HepG2 (cell line): ENCODE measurements around the gene ALKBH2. TPM values are rescaled to one million over a fixed set of nuclear protein-coding genes. Genes with fewer than 3 reads are reported as not detected.

Experiments used
- ARID2 ChIP-seq: sonication (generic); formaldehyde crosslinking; IDR thresholded peaks from 2 replicates; pipeline ENCODE4 v1.8.1; 2022; ENCODE audit warnings: mild to moderate bottlenecking, missing genetic modification reagents, borderline replicate concordance
- BRD4 ChIP-seq: sonication (generic); formaldehyde crosslinking; IDR thresholded peaks from 2 replicates; pipeline ENCODE4 v1.4.0; 2020; ENCODE audit warnings: missing genetic modification reagents
- DPF2 ChIP-seq: sonication (generic); formaldehyde crosslinking; IDR thresholded peaks from 2 replicates; pipeline ENCODE4 v1.4.0; 2020; ENCODE audit warnings: mild to moderate bottlenecking, low read depth, missing genetic modification reagents, borderline replicate concordance
- EP300 ChIP-seq, 3 experiments: sonication (generic) in 1 of 3; formaldehyde crosslinking in 1 of 3; IDR thresholded peaks; 2 replicates each; pipeline versions ENCODE4 v1.5.1 to v1.6.1; 2011 to 2020; ENCODE audit warnings: low read depth in 2 of 3, low read length in 2 of 3, borderline replicate concordance in 1 of 3, improper control_type of control experiment in 1 of 3, mild to moderate bottlenecking in 1 of 3, missing genetic modification reagents in 1 of 3, moderate library complexity in 1 of 3
- FLYWCH1 ChIP-seq: sonication (generic); formaldehyde crosslinking; IDR thresholded peaks from 2 replicates; pipeline ENCODE4 v1.8.1; 2023; ENCODE audit warnings: mild to moderate bottlenecking, missing genetic modification reagents
- KLF12 ChIP-seq: sonication (generic); formaldehyde crosslinking; IDR thresholded peaks from 2 replicates; pipeline ENCODE4 v1.4.0; 2020; ENCODE audit warnings: missing genetic modification reagents, borderline replicate concordance
- TAF15 ChIP-seq: fragments of 200-400 bp; formaldehyde crosslinking; IDR thresholded peaks from one replicate; pipeline ENCODE4 v1.6.1; 2018; ENCODE audit warnings: mild to moderate bottlenecking, low read depth, low read length; ENCODE audit not compliant: poor library complexity, severe bottlenecking
- TCF12 ChIP-seq, 2 experiments: fragments of 450-650 bp in 1 of 2; sonication (generic) in 1 of 2; formaldehyde crosslinking in 1 of 2; IDR thresholded peaks; 2 replicates each; pipeline versions ENCODE4 v1.6.1 to v1.8.0; 2017 to 2022; ENCODE audit warnings: antibody characterized with exemption in 1 of 2, mild to moderate bottlenecking in 1 of 2, missing genetic modification reagents in 1 of 2, moderate library complexity in 1 of 2
- TEAD3 ChIP-seq: optimal IDR thresholded peaks from 2 replicates; pipeline ENCODE3; 2016; ENCODE audit warnings: borderline replicate concordance
- ZNF367 ChIP-seq: sonication (generic); formaldehyde crosslinking; IDR thresholded peaks from 2 replicates; pipeline ENCODE4 v1.4.0; 2020; ENCODE audit warnings: missing genetic modification reagents, borderline replicate concordance
- ZNF383 ChIP-seq: sonication (generic); formaldehyde crosslinking; IDR thresholded peaks from 2 replicates; pipeline ENCODE4 v1.4.0; 2020; ENCODE audit warnings: missing genetic modification reagents, mild to moderate bottlenecking, borderline replicate concordance
- ZNF569 ChIP-seq: sonication (generic); formaldehyde crosslinking; IDR thresholded peaks from 2 replicates; pipeline ENCODE4 v1.5.0; 2020; ENCODE audit warnings: mild to moderate bottlenecking, missing genetic modification reagents, moderate library complexity, borderline replicate concordance
- ZNF792 ChIP-seq: IDR thresholded peaks from 2 replicates; pipeline ENCODE4 v1.6.1; 2016
- polyA plus RNA-seq, 8 experiments: library from polyadenylated mRNA; depleted of rRNA in 3 of 8; stranded (reverse) in 7 of 8; unstranded in 1 of 8; fragments of >200 nt; fragmentation: Illumina TruSeq in 4 of 8; extraction: Trizol in 4 of 8; gene quantifications; 2 replicates each; pipeline versions ENCODE4 v1.2.1 to v1.2.3, GENCODE V29; 2011 to 2016; ENCODE audit warnings: low read depth in 4 of 8, missing spikeins in 1 of 8, mixed read lengths in 1 of 8; ENCODE audit not compliant: insufficient read depth in 1 of 8
- total RNA-seq, 5 experiments: library from RNA; depleted of rRNA; stranded (reverse); fragments of >200 nt; fragmentation: Illumina TruSeq; extraction: Trizol; gene quantifications; 2 replicates each; pipeline ENCODE4 v1.2.3, GENCODE V29; 2016; ENCODE audit warnings: low read depth in 1 of 5
- TF ChIP-seq, protein P1 (sequence below): sonication (generic); formaldehyde crosslinking; IDR thresholded peaks from 2 replicates; pipeline ENCODE4 v1.8.0; 2022; ENCODE audit warnings: mild to moderate bottlenecking, missing genetic modification reagents; ENCODE audit not compliant: insufficient replicate concordance
- TF ChIP-seq, protein P2 (sequence below): IDR thresholded peaks from 2 replicates; pipeline ENCODE4 v1.6.1; 2012; ENCODE audit warnings: inconsistent platforms
- TF ChIP-seq, protein P3 (sequence below): sonication (generic); formaldehyde crosslinking; IDR thresholded peaks from 2 replicates; pipeline ENCODE4 v1.4.0; 2020; ENCODE audit warnings: missing genetic modification reagents, borderline replicate concordance
- TF ChIP-seq, protein P4 (sequence below): sonication (generic); formaldehyde crosslinking; IDR thresholded peaks from 2 replicates; pipeline ENCODE4 v1.5.1; 2020; ENCODE audit warnings: mild to moderate bottlenecking, missing genetic modification reagents, borderline replicate concordance
- TF ChIP-seq, protein P5 (sequence below): IDR thresholded peaks from 2 replicates; pipeline ENCODE4 v1.6.1; 2018; ENCODE audit warnings: missing genetic modification reagents
- TF ChIP-seq, protein P6 (sequence below): IDR thresholded peaks from 2 replicates; pipeline ENCODE4 v1.6.1; 2016; ENCODE audit warnings: low read depth, control low read depth

ALKBH2 gene
- total and polyA plus RNA-seq, 2 of the 13 experiments (the other 11 are each of a cell fraction or from before 2014, with no cell fraction given), result 21.0 to 40.5 TPM

DNA sequence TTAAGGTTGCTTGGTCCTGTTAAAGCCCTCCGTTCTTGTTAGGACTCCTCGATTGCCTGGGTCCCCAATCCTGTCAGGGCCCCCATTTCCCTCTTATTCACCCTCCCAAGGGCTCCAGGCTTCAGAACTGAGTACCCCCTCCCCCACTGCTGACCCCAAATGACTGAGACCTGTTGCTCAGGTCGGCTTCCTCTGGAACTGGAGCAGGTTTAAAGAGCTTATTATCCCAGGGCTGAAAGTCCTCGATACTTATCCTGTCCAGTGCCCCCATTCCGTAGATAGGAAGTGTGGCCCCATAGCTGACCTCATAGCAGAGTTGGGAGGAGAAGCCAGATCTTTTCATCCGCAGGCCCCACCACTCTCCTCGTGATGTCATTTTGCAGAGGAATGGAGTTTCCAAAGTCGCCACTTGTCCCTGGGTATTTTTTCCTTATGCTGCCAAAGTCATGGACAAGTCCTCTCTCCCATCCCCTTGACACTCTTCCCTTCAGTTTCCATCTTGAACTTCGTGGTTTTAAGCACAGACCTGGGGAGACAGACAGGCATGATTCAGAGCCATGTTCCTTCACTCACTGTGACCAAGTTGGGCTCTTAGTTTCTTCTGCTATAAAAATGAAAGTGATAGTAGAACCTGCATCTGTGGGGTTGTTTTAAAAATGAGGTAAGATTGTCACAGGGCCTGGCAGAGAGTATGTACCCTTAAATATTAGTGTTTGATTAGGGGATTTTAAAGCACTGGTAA, 39.7 kb downstream of the ALKBH2 start (continued):
- TF ChIP-seq TCF12 (IDR thresholded peaks at IDR 0.05) (no peak), TCF12 (CRISPR knock-in tag; IDR thresholded peaks at IDR 0.05) (0 out of 2 replicates have a peak, but pooled peaks have one; percentile 10), DPF2 (CRISPR knock-in tag) (no peak), EP300 (IDR thresholded peaks at IDR 0.05; ENCODE audit: low read depth in 2 of 2, low read length in 2 of 2) (peak in 1 of 2 experiments; percentile 47; a peak in 1 of 4 replicates), EP300 (CRISPR knock-in tag; IDR thresholded peaks at IDR 0.05; ENCODE audit: borderline replicate concordance) (no peak), ARID2 (no peak), ZNF569 (no peak), ZNF383 (CRISPR knock-in tag) (no peak), ZNF792 (CRISPR knock-in tag) (no peak), FLYWCH1 (CRISPR knock-in tag) (no peak), TAF15 (no peak), ZNF367 (CRISPR knock-in tag) (no peak), BRD4 (CRISPR knock-in tag) (no peak), TEAD3 (CRISPR knock-in tag) (peak; percentile 56), KLF12 (no peak)
- TF ChIP-seq, protein P1, sequence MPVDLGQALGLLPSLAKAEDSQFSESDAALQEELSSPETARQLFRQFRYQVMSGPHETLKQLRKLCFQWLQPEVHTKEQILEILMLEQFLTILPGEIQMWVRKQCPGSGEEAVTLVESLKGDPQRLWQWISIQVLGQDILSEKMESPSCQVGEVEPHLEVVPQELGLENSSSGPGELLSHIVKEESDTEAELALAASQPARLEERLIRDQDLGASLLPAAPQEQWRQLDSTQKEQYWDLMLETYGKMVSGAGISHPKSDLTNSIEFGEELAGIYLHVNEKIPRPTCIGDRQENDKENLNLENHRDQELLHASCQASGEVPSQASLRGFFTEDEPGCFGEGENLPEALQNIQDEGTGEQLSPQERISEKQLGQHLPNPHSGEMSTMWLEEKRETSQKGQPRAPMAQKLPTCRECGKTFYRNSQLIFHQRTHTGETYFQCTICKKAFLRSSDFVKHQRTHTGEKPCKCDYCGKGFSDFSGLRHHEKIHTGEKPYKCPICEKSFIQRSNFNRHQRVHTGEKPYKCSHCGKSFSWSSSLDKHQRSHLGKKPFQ, result no peak
- TF ChIP-seq, protein P2, sequence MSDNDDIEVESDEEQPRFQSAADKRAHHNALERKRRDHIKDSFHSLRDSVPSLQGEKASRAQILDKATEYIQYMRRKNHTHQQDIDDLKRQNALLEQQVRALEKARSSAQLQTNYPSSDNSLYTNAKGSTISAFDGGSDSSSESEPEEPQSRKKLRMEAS, result no peak
- TF ChIP-seq, protein P3, sequence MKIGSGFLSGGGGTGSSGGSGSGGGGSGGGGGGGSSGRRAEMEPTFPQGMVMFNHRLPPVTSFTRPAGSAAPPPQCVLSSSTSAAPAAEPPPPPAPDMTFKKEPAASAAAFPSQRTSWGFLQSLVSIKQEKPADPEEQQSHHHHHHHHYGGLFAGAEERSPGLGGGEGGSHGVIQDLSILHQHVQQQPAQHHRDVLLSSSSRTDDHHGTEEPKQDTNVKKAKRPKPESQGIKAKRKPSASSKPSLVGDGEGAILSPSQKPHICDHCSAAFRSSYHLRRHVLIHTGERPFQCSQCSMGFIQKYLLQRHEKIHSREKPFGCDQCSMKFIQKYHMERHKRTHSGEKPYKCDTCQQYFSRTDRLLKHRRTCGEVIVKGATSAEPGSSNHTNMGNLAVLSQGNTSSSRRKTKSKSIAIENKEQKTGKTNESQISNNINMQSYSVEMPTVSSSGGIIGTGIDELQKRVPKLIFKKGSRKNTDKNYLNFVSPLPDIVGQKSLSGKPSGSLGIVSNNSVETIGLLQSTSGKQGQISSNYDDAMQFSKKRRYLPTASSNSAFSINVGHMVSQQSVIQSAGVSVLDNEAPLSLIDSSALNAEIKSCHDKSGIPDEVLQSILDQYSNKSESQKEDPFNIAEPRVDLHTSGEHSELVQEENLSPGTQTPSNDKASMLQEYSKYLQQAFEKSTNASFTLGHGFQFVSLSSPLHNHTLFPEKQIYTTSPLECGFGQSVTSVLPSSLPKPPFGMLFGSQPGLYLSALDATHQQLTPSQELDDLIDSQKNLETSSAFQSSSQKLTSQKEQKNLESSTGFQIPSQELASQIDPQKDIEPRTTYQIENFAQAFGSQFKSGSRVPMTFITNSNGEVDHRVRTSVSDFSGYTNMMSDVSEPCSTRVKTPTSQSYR (CRISPR knock-in tag), result peak; percentile 75; the same call in 1 of the 2 replicates
- TF ChIP-seq, protein P4, sequence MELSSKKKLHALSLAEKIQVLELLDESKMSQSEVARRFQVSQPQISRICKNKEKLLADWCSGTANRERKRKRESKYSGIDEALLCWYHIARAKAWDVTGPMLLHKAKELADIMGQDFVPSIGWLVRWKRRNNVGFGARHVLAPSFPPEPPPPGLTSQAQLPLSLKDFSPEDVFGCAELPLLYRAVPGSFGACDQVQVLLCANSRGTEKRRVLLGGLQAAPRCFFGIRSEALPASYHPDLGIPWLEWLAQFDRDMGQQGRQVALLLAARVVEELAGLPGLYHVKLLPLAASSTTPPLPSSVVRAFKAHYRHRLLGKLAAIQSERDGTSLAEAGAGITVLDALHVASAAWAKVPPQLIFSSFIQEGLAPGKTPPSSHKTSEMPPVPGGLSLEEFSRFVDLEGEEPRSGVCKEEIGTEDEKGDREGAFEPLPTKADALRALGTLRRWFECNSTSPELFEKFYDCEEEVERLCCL, result no peak
- TF ChIP-seq, protein P5, sequence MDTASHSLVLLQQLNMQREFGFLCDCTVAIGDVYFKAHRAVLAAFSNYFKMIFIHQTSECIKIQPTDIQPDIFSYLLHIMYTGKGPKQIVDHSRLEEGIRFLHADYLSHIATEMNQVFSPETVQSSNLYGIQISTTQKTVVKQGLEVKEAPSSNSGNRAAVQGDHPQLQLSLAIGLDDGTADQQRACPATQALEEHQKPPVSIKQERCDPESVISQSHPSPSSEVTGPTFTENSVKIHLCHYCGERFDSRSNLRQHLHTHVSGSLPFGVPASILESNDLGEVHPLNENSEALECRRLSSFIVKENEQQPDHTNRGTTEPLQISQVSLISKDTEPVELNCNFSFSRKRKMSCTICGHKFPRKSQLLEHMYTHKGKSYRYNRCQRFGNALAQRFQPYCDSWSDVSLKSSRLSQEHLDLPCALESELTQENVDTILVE (CRISPR knock-in tag), result no peak
- TF ChIP-seq, protein P6, sequence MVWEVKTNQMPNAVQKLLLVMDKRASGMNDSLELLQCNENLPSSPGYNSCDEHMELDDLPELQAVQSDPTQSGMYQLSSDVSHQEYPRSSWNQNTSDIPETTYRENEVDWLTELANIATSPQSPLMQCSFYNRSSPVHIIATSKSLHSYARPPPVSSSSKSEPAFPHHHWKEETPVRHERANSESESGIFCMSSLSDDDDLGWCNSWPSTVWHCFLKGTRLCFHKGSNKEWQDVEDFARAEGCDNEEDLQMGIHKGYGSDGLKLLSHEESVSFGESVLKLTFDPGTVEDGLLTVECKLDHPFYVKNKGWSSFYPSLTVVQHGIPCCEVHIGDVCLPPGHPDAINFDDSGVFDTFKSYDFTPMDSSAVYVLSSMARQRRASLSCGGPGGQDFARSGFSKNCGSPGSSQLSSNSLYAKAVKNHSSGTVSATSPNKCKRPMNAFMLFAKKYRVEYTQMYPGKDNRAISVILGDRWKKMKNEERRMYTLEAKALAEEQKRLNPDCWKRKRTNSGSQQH (CRISPR knock-in tag), result 0 out of 2 replicates have a peak, but pooled peaks have one; percentile 66
